ENCODE results near the gene SCARF1.

The SCARF1 gene

DNA sequence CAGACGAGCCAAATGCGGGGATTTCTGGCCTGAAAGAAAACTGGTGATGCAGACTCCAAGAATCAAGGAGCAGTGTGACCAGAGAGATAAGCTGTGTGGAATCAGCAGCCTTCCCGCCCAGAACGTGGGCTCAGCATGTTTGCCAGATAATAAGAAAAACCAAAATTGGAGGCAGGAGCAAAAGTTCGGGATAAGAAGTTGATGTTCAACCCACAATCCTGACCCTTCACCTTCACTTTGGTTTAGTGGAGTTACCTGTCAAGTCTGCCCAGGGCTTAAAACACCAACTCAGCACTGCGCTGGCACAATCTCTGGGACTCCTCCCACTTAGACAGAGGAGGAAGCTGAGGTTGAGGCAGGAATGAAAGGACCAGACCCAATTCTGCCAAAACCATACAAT, 20.0 kb downstream of the SCARF1 start:
- TF ChIP-seq CTCF (IDR thresholded peaks at IDR 0.05; ENCODE audit: low read length, missing control alignments), result no peak
- H3K4me3 ChIP-seq (replicated peaks; ENCODE audit: low read depth, low read length), result no peak overlapping the region

GRCh38 chr17:1625053-1625452, 20.5 kb downstream of the SCARF1 start:
- DNase-seq (ENCODE audit: low read depth), result no peak
- no peak for TF ChIP-seq CTCF (IDR thresholded peaks at IDR 0.05; ENCODE audit: low read length, missing control alignments)
- H3K4me3 ChIP-seq (replicated peaks; ENCODE audit: low read depth, low read length), result no peak overlapping the region

More for the DNA sequence above, 20.0 kb downstream of the SCARF1 start:
- no peak for DNase-seq (ENCODE audit: low read depth)

DNA sequence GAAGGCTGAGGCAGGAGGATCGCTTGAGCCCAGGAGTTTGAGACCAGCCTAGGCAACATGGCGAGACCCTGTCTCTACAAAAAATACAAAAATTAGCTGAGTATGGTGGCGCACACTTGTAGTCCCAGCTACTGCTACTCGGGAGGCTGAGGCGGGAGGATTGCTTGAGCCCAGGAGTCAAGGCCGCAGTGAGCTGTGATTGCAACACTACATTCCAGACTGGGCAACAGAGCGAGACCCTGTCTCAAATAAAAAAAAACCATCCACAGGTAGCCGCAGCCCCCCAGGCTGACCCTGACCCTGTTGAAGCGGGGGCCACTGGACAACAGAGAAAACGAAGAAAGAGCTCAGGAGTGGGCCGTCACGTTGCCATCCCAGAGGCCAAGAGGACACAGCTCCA, 20.9 kb downstream of the SCARF1 start:
- no peak overlapping the region for H3K4me3 ChIP-seq (replicated peaks; ENCODE audit: low read depth, low read length)
- no peak for TF ChIP-seq CTCF (IDR thresholded peaks at IDR 0.05; ENCODE audit: low read length, missing control alignments)
- no peak for DNase-seq (ENCODE audit: low read depth)

DNA sequence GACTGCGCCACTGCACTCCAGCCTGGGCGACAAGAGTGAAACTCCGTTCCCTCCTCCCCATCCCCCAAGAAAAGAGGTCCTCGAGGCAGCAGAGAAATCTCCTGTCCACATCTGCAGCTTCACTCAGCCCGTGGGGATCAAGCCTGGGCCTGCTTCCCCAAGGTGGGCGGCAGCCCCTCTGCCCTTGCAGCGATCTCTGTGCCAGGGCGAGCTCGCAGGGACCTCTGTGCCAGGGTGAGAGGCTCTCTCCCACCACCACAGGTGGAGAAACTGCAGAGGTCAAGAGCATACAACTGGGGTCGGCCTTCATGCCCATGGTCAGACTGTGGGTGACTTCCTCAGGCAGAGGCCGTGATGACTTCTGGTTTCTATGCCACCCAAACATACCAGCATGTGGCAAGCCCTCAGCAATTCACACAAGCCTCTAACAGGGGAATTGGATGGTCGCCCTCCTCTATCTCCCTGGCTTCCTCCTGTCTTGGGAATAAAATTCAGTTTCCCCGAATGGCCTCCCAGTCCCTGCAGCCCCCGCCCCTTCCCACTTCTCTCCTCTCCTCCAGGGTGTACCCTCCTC, 22.4 kb downstream of the SCARF1 start:
- no peak for TF ChIP-seq CTCF (IDR thresholded peaks at IDR 0.05; ENCODE audit: low read length, missing control alignments)
- DNase-seq (ENCODE audit: low read depth), result no peak
- H3K4me3 ChIP-seq (replicated peaks; ENCODE audit: low read depth, low read length), result no peak overlapping the region

GRCh38 chr17:1621273-1621954, 24.1 kb downstream of the SCARF1 start:
- no peak for DNase-seq (ENCODE audit: low read depth)
- no peak for TF ChIP-seq CTCF (IDR thresholded peaks at IDR 0.05; ENCODE audit: low read length, missing control alignments)
- H3K4me3 ChIP-seq (replicated peaks; ENCODE audit: low read depth, low read length), result no peak overlapping the region

DNA sequence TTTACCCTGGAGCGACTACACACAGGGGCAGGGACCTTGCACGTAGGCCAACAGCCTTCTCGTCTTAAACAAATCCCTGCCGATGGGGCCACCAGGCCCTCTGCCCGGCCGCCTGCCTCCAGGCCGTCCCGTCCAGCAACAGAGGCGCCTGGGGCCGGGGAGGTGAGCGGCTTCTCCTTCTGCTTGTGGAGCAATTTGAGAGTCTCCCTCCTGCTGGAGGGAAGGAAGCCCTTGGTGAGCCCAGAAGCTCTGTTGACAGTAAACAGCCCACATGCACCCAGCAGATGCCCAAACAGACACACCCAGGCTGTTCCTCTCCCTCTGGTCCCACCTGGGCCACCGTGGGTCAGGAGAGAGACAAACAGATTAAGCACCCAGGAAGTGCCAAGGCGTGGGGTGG, 25.0 kb downstream of the SCARF1 start:
- no peak for TF ChIP-seq CTCF (IDR thresholded peaks at IDR 0.05; ENCODE audit: low read length, missing control alignments)
- DNase-seq (ENCODE audit: low read depth), result no peak
- H3K4me3 ChIP-seq (replicated peaks; ENCODE audit: low read depth, low read length), result no peak overlapping the region
